GM12892 (cell line): Measurements from ENCODE around the gene CLNK.
"Not testable (repeated sequence)": the region's sequence is repeated elsewhere in the genome, so short reads cannot be mapped to it uniquely, and the experiment has no call there.

ENCODE experiments used
- DNase-seq: peaks from one replicate; pipeline ENCODE4 v3.0.0; 2011; ENCODE audit not compliant: insufficient read length
- FAIRE-seq: peaks from 2 replicates; lab custom pipeline; 2011; peaks lifted over from hg19 to GRCh38; lab: Jason Lieb, UNC
- POLR2A ChIP-seq: IDR thresholded peaks from 2 replicates; pipeline ENCODE4 v1.6.1; 2011; ENCODE audit warnings: low read depth, low read length, control low read depth
- POLR2AphosphoS5 ChIP-seq: IDR thresholded peaks from 2 replicates; pipeline ENCODE4 v1.6.1; 2011; ENCODE audit warnings: low read depth, low read length, control low read depth
- TAF1 ChIP-seq: IDR thresholded peaks from 2 replicates; pipeline ENCODE4 v1.6.1; 2011; ENCODE audit warnings: low read depth, mild to moderate bottlenecking, control low read depth, low read length, borderline replicate concordance

CLNK gene

DNA sequence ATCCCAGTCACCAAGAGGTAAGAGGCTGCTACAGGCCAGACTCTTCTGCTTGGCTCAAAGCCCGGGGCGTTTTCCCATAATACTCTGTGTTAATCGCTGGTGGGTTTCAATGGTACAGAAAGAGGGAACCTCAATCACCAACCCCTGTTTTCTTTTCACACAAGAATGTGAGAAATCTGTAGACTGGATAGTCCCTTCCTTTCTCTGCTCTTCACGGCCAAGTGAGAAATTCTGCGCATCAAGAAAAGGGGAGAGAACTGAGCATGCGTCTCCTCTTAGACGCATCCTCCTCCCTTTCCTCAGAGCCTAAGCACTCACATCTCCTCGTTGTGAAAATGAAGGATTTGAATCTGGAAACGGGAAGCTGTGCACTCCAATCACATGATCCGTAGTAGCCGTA lies 64.7 kb downstream of the CLNK start:
- TF ChIP-seq TAF1: no peak
- TF ChIP-seq POLR2AphosphoS5: no peak
- no peak for TF ChIP-seq POLR2A
- FAIRE-seq: no peak
- no peak for DNase-seq

DNA sequence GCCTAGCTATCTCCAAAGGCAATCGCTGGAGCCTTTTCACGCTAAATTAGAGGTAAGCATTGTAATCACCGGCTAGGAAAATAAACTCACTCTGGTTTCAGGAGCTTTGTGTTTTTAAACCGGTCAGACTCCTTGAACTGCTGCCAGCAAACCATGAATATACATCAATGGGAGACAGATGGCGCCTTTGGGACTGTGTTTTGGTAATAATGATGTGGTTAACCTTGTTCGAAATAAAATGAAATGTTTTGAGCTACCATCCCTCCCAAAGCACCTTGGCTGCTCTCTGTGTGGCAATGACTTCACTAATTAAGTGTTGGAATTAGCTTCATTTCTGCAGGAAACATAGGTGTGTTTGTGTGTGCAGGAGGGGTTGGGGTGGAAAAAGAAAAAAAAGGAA lies 65.3 kb downstream of the CLNK start:
- TF ChIP-seq POLR2AphosphoS5 (no peak), POLR2A (no peak), TAF1 (no peak)
- no peak for DNase-seq
- no peak for FAIRE-seq

DNA sequence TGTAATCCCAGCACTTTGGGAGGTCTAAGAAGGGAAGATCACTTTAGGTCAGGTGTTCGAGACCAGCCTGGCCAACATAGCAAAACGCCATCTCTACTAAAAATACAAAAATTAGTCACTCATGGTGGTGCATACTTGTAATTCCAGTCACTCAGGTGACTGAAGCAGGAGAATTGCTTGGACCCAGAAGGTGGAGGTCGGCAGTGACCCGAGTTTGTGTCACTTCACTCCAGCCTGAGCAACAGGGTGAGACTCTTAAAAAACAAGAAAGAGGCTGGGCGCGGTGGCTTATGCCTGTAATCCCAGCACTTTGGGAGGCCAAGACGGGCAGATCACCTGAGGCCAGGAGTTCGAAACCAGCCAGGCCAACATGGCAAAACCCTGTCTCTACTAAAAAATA lies 69.6 kb downstream of the CLNK start:
- DNase-seq, FAIRE-seq: not testable (repeated sequence)

GRCh38 chr4:10613926-10614478 lies 70.6 kb downstream of the CLNK start:
- TF ChIP-seq POLR2AphosphoS5 (no peak), TAF1 (no peak), POLR2A (no peak)
- no peak for DNase-seq
- no peak for FAIRE-seq

DNA sequence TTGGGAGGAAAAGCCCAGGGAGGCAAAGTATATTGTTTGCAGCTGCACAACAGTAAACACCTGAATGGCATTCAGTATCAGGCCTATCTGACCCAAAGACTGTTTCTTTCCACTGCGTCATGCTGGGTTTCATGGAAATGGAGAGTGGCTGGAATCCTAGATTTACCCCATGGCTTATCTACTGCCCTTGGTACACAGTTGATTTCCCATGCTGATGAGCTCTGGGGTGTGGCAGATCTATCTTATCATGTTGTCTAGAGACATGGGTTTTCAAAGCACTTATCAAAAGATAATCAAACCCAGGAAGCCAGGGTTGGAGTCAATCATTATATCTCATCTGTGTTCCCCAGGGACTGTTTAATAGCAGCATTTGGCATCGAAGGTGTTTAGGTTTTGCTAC lies 72.1 kb downstream of the CLNK start:
- TF ChIP-seq TAF1 (no peak), POLR2A (no peak), POLR2AphosphoS5 (no peak)
- DNase-seq (no peak), FAIRE-seq (no peak)

DNA sequence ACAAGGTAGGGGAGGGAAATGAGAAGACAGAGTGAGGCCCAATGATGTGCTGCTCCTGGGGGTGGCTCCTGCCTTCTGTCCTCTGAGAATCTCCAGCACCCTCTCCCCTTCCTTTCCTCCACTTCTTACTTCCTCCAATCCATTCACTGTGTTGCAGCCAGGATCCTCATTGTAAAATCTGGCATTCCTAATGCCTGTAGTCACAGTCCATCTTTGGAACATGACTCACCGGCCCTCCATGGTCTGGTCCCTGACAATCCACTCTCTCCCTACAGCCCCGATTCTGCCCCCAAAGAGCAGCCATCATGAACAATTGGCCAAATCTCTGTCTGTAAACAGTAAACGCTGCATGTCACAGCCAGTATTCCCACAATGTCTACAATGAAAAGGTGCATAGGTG lies 72.9 kb downstream of the CLNK start:
- DNase-seq: no peak
- FAIRE-seq: no peak
- no peak for TF ChIP-seq POLR2A
- TF ChIP-seq POLR2AphosphoS5: no peak
- TF ChIP-seq TAF1: no peak

- no peak for FAIRE-seq
- DNase-seq: no peak
- TF ChIP-seq POLR2A (no peak), TAF1 (no peak), POLR2AphosphoS5 (no peak)
Observed at GRCh38 chr4:10608501-10609219, 75.9 kb downstream of the CLNK start.

DNA sequence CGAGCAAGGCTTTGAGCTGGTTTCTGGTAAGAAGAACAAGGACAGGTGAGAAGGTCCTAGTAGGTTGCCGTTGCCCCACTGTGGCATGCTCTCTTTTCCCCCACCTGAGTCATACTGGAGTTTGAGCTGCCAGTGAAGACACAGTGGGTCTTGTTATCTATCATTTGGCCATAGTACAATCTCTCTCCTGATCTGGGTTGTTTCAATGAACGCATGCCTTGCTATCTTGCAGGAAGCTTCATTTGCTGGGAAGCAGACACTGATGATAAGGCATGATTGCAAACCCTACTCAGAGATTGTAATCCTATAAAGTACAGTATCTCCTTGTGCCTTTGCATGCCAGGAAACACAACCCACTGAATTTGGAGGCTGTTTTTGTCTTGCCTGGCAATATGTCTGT lies 77.4 kb downstream of the CLNK start:
- TF ChIP-seq POLR2A (no peak), POLR2AphosphoS5 (no peak), TAF1 (no peak)
- DNase-seq (no peak), FAIRE-seq (no peak)

DNA sequence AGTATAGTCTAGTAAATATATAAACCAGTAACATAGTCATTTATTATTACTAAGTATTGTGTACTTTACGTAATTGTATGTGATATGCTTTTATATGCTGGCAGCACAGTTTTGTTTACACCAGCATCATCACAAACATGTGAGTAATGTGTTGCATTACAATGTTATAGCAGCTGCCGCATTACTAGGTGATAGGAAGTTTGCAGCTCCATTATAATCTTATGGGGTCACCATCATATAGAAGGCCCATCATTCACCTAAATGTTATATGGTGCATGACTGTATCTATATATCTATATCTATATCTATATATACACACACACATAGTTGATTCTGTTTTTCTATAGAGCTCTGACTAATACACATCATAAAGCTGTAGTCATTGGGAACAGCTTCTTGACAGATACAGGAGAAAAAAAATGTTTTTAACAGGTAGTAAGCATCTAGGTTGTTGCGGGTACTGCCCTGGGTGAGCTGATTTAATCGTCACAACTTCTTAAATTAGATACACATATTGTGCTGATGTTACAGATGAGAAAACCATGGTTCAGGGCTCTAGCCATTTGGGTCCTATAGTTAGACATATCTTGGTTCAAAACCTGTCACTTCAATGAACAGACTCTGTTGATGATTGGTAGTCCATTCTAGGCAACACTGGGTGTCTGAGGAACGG lies 77.9 kb downstream of the CLNK start:
- DNase-seq (no peak), FAIRE-seq (no peak)
- no peak for TF ChIP-seq TAF1
- TF ChIP-seq POLR2AphosphoS5: no peak
- no peak for TF ChIP-seq POLR2A

GRCh38 chr4:10605746-10606482 lies 78.7 kb downstream of the CLNK start:
- TF ChIP-seq TAF1 (no peak), POLR2A (no peak), POLR2AphosphoS5 (no peak)
- FAIRE-seq: no peak
- DNase-seq: no peak

DNA sequence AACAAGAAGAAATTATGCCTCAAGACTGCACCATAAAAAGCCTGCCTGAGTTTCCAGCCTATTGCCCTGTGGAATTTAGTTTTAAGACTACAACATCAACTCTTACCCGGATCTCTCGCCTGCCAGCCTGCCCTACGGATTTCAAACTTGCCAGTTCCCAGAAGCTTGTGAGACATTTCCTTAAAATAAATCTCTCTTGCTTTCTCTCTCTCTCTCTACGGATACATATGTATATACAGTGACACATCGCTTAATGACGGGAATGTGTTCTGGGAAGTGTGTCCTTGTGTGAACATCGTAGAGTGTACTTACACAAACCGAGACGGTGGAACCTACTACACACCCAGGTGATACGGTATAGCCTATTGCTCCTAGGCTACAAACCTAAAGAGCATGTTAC lies 79.5 kb downstream of the CLNK start:
- FAIRE-seq: no peak
- no peak for TF ChIP-seq TAF1
- no peak for TF ChIP-seq POLR2A
- TF ChIP-seq POLR2AphosphoS5: no peak
- DNase-seq: no peak

DNA sequence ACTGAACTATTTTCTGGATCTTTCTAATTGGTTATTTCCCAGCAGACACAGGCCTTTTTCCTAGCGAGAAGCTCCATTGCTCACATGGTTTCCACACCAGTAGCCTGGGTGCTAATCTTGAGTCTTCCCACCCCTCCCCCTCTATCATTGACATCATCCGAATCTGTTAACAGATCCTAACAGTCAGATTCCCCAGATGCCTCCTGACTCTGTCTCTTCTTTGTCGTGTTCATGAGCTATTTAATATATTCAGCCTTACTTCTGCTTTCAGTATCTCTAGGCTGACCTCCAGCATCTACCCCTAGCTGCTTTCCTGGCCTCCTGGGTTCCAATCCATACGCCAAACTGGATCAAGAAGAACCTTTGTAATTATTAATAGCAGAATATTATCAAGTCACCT lies 85.0 kb downstream of the CLNK start:
- DNase-seq (no peak), FAIRE-seq (no peak)
- TF ChIP-seq POLR2AphosphoS5 (no peak), TAF1 (no peak), POLR2A (no peak)
